Activated CD4-positive, alpha-beta T cell treated with anti-CD3 and anti-CD28 coated beads, Interleukin-2, Interleukin-6, amounts not matched to agents 100 ng/mL and 50 ng/mL, durations not matched to agents 16 hours and 8 hours (primary cell): ENCODE measurements around the gene ALDOA.

Source experiments
- DNase-seq: peaks from one replicate; pipeline ENCODE4 v3.0.0-alpha.2; 2020

Gene ALDOA

GRCh38 chr16:30070490-30070889 lies 4.9 kb downstream of the ALDOA start:
- no peak for DNase-seq

- peak; percentile 92 for DNase-seq
Measured at GRCh38 chr16:30075503-30076275, 10.1 kb downstream of the ALDOA start, which contains the start of gene PPP4C. Gene PPP4C (plus strand): TSS chr16:30075994. CDS start chr16:30076378, 384 bp downstream.

- DNase-seq = no peak
Measured at GRCh38 chr16:30076276-30076791, 10.8 kb downstream of the ALDOA start.

GRCh38 chr16:30077656-30078055 lies 12.1 kb downstream of the ALDOA start:
- DNase-seq = no peak

GRCh38 chr16:30078744-30079143 lies 13.2 kb downstream of the ALDOA start:
- DNase-seq = no peak

- no peak for DNase-seq
Measured at GRCh38 chr16:30079480-30079879, 13.9 kb downstream of the ALDOA start.

- no peak for DNase-seq
Measured at GRCh38 chr16:30082545-30083090, 17.1 kb downstream of the ALDOA start.

GRCh38 chr16:30083216-30084055 lies 17.9 kb downstream of the ALDOA start:
- DNase-seq = no peak

GRCh38 chr16:30084096-30084815 lies 18.7 kb downstream of the ALDOA start:
- DNase-seq = no peak

GRCh38 chr16:30084816-30085159 lies 19.2 kb downstream of the ALDOA start:
- DNase-seq = no peak

- DNase-seq = no peak
Measured at GRCh38 chr16:30085247-30085646, 19.7 kb downstream of the ALDOA start.

GRCh38 chr16:30085820-30086219 lies 20.3 kb downstream of the ALDOA start:
- no peak for DNase-seq

GRCh38 chr16:30086291-30087140 lies 21.0 kb downstream of the ALDOA start:
- DNase-seq = no peak

- DNase-seq = no peak
Measured at GRCh38 chr16:30087181-30087898, 21.8 kb downstream of the ALDOA start.

- no peak for DNase-seq
Measured at GRCh38 chr16:30088237-30088831, 22.8 kb downstream of the ALDOA start.

- no peak for DNase-seq
Measured at GRCh38 chr16:30088832-30089624, 23.5 kb downstream of the ALDOA start.

GRCh38 chr16:30090610-30091331 lies 25.2 kb downstream of the ALDOA start:
- DNase-seq = no peak

- DNase-seq = peak; percentile 97
Measured at GRCh38 chr16:30091474-30092372, 26.2 kb downstream of the ALDOA start, which contains the start of gene TBX6. Gene TBX6 (minus strand): TSS chr16:30091924. CDS start chr16:30091193, 731 bp downstream.
